ENCODE results near the gene GOLGA8N.
"Not testable (repeated sequence)": the region's sequence is repeated elsewhere in the genome, so short reads cannot be mapped to it uniquely, and the experiment has no call there.

The GOLGA8N gene

DNA sequence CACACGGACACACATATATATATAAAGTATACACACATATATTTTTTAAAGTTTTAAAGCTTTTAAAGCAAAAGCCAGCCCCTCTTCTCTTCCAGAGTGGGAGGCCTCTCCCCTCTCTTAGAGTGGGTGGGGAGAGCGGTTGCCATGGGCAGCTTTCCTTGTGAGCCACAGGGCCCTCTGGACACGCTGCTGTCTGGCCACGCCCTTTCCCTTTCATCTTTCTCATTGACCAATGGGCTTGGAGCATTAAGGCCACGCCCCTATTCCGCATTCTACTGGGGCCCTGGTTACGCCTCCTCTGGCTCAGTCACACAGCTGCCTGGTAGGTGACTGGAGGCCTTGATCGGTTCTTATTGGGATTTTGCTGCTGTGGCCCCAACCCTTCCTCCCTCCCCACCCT lies at the start of gene GOLGA8N:
Gene GOLGA8N, plus strand, starts transcription at position 306 of the 400 bp plus-strand sequence.
- DNase-seq (ENCODE audit: low read depth in 2 of 2) = not testable (repeated sequence)

DNA sequence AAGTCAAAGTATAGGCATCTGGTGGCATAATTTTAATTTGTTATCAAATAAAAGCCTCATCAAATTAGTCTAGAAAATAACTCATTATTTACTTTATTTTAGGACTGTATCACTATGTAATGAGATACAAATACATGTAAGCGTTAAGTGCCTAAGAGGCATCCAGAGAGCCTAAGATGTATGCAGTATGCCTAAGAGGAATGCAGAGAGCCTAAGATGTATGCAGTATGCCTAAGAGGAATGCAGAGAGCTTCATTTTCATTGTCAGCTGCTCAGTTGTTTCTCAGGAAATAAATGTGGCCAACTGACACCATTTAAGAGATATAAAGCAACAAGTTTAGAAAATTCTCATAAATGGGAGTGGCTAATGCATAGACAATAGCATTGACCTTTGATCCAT lies 49.8 kb upstream of the GOLGA8N start:
- not testable (repeated sequence) for DNase-seq (ENCODE audit: low read depth in 2 of 2)

DNA sequence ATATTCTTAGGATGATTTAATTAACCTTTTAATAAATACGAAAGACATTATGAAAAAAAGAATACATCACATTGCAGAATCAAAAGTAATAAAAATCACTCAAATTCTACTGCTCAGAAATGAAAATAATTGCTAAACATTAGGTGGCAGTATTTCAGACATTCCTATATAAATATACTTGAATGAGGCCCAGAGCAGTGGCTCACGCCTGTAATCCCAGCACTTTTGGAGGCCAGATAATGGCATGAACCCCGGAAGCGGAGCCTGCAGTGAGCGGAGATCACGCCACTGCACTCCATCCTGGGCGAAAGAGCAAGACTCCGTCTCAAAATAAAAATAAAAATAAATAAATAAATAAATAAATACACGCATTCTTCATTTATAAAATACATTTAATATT lies 48.1 kb upstream of the GOLGA8N start:
- not testable (repeated sequence) for DNase-seq (ENCODE audit: low read depth in 2 of 2)

DNA sequence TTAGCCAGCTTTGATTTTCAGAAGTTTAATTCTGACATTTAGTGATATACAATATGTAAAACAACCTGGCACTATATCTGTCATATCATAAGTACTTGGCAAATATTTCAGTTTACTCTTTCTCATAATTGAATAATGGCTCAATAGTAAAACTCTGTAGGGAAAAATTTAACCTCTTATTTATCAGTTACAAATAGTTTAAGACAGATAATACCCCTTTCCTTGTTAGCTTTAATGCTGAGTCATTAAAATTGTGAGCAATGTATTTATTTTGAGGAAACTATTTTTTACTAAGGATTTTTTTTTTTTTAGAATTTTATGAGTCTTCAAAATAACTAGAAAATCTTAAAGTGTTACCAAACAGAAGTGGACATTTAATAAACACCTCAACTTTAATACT lies 38.7 kb upstream of the GOLGA8N start:
- DNase-seq (ENCODE audit: low read depth in 2 of 2) = not testable (repeated sequence)

DNA sequence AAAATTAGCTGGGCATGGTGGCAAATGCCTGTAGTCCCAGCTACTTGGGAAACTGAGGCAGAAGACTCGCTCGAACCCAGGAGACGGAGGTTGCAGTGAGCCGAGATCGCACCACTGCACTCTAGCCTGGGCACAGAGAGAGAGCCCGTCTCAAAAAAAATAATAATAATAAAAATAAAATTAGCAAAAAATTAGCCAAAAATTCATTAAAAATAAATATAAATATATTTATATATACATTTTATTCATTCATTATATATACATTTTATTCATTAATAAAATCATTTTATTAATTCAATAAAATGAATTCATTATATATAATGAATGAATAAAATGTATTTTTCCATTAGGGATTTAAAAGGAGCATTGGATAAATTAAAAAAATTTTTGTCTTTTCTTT lies 31.1 kb upstream of the GOLGA8N start:
- DNase-seq (ENCODE audit: low read depth in 2 of 2) = not testable (repeated sequence)

DNA sequence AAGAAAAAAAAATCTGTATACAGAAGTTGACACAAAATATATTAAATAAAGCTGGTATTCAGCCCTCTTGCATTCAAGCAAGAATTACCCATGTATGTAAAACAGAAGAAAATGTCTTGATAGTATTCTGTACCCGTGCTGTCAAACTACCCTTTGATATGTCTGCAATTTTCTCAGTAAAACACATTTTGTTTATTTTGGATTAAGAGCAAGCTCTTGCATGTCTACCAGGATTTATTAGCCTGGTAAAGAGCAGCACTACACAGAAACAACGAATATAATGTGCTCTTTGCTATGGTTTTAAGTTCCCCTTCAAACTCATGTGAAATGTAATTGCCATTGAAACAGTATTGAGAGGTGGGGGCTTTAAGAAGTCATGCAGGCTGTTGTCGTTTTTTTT lies 24.3 kb upstream of the GOLGA8N start:
- DNase-seq (ENCODE audit: low read depth in 2 of 2) = not testable (repeated sequence)

DNA sequence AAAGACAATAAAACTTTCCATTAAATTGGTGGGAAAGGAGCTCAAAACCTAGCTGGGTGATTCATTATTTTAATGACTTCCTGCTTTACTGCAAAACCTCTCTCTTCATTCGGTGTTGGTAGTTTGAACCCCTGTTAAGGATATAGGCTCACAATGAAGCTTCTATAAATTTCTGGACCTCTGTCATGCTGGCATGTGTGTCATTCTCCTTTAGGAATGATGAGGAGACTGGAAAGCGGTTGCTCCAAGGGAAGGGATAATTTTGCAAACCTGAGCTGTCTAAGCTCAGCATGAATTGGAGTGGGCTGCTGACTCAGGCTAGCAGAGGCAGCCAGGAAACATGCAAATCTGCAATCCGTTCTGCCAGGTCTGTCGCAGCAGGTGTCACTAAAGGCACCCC lies 14.8 kb upstream of the GOLGA8N start:
- DNase-seq (ENCODE audit: low read depth in 2 of 2) = not testable (repeated sequence)

DNA sequence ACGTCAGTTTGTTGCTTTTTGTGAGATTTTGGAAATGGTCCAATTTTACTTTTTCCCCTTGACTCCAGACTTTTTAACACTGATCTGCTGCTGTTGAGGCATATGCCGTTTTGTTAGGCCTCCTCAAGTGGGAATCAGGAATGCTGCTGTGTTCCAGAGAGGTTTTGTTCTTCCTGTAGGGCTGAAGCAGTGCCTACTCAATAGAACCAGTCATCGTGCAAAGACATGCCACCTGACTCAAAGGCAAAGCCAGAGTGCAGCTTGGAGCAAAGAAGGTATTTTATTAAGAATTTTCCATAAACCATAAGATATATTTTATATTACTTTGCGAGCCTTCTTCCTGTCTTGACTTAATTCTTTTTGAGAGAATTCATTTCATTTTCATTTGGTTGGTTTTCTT lies 7.4 kb upstream of the GOLGA8N start:
- DNase-seq (ENCODE audit: low read depth in 2 of 2) = not testable (repeated sequence)

DNA sequence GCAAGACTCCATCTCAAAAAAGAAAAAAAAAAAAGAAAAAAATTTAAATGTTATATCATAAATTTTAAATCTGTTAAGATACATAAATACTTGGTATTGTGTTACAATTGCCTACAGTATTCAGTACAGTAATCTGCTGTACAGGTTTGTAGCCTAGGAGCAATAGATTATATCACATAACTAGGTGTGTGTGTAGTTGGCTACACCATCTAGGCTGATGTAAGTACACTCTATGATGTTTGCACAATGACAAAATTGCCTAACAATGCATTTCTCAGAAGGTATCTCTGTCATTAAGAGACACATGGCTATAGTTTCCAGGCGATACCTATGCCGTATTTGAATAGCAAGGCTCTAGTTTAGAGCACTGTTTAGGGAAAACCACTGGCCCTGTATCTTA lies 16.3 kb downstream of the GOLGA8N start:
- DNase-seq (ENCODE audit: low read depth in 2 of 2) = not testable (repeated sequence)

DNA sequence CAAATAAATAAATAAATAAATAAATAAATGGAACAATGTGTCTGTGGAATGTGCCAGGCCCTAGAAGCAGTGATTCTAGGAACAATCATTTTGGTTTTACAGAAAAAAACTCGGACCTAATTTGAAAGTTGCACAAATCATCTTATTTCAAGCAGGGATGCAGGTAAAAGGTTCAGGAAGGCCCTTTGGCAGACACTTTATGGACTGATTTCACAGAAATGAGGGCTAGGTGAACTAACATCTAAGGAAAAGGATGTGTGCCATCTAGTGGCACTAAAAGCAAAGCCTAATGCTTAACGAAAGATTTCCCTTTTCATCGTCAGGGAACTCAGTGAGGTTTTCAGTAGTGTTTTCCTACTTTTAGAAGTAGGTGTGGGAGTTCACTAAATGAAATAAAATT lies 17.5 kb downstream of the GOLGA8N start:
- DNase-seq (ENCODE audit: low read depth in 2 of 2) = not testable (repeated sequence)

DNA sequence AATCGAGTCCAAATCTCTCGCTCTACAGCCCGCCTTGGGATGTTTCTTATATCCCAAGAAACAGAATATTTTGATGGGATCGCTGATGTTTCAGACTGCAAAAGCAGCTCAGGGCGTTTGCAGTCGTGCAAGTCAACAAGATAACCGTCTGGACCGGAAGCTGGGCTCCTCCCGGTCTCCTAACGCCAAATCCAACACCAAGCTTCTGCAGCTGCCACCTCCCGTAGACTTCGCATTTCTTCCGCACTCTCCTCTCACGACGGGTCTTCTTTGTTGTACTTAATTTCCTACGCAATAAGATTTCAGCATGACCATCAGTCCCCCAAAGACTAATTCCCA lies 21.4 kb downstream of the GOLGA8N start:
- DNase-seq (ENCODE audit: low read depth in 2 of 2) = not testable (repeated sequence)

DNA sequence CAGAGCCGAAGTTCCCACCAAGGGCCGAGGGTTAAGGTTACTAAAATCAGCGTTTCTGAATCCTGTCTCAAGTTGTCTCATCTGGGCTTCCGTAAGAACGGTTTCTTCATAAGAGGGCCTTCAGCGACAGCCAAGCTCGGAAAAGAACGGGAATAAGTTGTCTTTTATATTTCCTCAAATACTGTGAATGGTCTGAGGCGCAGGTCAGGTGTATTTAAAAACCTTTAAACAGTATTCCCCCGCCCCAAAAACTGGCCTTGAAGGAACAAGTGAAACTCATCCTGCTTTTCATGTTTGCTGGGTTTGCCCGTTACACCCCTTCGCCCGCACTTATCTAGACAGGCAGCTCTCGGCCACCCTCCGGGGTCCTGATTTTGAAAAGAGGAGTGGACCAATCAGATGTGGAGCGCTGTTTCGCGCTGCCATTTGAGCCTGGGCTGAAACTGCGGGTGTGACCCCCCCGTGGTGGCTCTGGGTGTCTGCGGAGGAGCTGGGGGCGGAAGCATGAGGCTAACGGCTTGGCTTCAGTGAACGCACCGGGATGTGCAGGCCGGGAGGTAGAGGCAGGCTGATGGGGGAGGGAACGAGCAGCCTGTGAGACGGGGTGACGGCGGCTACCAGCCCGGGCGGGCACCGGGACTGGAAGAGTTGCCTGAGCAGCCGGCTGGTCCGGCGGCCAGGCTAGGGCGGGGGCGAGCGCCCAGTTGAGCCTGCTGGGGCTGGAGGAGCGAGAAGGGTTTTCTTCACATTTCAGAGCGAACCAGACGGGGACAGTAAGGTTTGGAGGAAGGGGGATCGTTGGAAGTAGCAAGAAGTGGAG lies 22.0 kb downstream of the GOLGA8N start, which contains the start of gene ARHGAP11A:
Gene ARHGAP11A, plus strand, starts transcription at position 454 of the 820 bp plus-strand sequence. CDS start 708 bp downstream, outside the sequence.
- DNase-seq (ENCODE audit: low read depth in 2 of 2) = peak; percentile 62 to 63

DNA sequence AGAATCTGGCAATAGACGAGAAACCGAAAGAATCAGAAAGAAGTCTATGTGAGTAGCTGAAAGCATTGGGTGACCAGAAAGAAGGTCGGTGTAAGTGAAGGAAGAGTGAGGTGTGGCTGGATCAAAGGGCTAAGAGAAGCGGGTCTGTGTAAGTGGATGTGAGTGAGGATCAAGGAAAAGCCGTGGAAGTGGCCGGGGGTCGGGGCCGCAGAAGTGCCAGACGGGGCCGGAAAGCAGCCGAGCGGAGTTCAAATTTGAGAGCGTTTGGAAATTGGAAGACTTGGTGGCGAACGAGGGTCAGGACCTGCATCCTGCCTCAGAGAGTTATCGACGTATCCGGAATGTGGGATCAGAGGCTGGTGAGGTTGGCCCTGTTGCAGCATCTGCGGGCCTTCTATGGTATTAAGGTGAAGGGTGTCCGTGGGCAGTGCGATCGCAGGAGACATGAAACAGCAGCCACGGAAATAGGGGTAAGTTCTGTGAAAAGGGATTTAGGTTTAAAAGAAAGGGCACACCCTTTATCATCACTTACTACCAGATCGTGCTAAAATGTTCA lies 22.7 kb downstream of the GOLGA8N start:
- not testable (repeated sequence) for DNase-seq (ENCODE audit: low read depth in 2 of 2)

DNA sequence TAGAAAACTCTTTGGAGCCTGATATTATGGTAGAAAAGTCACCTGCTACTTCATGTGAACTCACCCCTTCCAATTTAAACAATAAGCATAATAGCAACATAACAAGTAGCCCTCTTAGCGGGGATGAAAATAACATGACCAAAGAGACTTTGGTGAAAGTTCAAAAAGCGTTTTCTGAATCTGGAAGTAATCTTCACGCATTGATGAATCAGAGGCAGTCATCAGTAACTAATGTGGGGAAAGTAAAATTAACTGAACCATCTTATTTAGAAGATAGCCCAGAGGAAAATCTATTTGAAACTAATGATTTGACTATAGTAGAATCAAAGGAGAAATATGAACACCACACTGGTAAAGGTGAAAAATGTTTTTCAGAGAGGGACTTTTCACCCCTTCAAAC lies 43.2 kb downstream of the GOLGA8N start:
- no peak for DNase-seq (ENCODE audit: low read depth in 2 of 2)

DNA sequence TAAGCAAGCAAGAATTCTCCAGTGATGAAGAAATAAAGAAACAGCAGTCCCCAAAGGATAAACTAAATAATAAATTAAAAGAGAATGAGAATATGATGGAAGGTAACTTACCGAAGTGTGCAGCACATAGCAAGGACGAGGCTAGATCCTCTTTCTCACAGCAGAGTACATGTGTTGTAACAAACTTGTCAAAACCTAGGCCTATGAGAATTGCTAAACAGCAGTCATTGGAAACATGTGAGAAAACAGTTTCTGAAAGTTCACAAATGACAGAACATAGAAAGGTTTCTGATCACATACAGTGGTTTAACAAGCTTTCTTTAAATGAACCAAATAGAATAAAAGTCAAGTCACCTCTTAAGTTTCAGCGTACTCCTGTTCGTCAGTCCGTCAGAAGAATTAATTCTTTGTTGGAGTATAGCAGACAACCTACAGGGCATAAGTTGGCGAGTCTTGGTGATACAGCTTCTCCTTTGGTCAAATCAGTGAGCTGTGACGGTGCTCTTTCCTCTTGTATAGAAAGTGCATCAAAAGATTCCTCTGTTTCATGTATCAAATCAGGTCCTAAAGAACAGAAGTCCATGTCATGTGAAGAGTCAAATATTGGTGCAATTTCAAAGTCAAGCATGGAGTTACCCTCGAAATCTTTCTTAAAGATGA lies 43.8 kb downstream of the GOLGA8N start:
- no peak for DNase-seq (ENCODE audit: low read depth in 2 of 2)

DNA sequence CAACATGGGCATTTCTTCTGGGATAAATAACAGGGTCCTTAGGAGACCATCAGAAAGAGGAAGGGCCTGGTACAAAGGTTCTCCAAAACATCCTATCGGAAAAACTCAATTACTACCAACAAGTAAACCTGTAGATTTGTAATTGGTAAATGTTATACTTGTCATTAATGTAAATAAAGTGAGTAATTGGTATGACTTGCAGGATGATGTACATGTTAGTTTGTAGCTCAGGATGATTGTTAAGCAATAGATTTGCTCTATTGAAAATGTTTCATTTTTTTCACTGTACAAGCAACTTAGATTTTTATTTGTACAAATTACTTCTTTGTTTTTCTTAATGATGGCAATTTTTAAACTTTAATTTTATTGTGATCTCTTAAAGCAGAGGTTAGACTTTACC lies 44.4 kb downstream of the GOLGA8N start:
- no peak for DNase-seq (ENCODE audit: low read depth in 2 of 2)

DNA sequence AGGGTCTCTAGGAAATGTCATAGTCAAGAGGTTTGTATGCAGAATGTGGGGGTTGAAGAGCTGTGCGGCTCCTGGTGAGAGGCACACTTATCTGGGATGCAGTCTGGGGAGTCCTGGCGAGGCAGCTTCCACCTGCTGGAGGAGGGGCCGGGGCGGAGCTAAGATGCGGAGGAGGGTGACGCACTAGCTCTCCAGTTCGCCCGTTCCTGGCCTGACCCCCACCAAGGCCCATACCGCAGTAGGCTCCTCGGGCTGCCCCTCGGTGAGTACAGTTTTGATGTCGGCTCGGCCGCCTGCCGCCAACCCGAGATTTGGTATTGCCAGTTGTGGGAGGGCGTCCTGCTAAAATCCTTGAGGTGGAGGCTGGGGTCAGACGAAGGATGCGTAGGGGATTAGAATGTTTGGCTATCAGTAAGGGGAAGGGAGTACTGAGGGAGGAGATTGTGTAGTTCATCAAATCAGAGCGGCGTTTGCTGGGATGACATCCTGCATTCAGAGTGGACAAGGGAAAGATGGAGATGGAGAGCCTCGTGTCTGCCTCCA lies 48.3 kb downstream of the GOLGA8N start, which contains the start of gene SCG5:
Gene SCG5, plus strand, starts transcription at position 194 of the 543 bp plus-strand sequence. CDS start 1,883 bp downstream, outside the sequence.
- no peak for DNase-seq (ENCODE audit: low read depth in 2 of 2)

DNA sequence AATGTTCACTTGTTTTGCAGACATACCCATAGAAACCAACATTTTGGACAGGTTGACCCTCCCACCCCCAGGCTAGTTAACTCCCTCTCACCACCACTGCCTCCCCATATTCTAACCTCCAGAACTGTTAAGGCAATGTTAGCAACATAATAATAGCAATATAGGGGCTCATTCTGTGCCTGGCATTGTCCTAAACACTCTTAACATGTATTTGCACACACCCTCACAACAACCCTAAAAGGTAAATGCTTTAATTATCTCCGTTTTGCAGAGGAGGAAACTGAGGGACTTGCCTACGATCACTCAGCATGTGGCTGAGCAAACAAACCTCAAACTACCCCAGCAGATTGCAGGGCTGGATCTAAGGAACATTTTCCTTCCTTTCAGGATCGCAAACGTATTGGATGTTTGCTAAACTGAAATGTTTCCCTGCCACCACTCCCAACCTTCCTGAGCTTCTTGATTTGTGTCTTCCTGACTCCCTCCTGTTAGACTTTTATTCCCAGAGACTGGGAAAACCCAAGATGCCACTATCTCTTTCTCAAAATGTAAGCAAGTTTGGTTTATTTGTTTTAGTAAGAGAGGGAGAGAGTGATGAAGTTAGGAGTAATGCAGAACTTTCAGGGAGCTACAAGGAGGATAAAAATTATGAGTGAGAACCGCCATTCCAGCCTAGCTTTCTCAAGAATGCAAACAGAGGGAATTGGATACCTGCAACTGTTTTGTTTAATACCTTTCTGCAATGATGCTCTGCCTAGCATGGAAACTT lies 49.6 kb downstream of the GOLGA8N start:
- DNase-seq (ENCODE audit: low read depth in 2 of 2) = no peak

DNA sequence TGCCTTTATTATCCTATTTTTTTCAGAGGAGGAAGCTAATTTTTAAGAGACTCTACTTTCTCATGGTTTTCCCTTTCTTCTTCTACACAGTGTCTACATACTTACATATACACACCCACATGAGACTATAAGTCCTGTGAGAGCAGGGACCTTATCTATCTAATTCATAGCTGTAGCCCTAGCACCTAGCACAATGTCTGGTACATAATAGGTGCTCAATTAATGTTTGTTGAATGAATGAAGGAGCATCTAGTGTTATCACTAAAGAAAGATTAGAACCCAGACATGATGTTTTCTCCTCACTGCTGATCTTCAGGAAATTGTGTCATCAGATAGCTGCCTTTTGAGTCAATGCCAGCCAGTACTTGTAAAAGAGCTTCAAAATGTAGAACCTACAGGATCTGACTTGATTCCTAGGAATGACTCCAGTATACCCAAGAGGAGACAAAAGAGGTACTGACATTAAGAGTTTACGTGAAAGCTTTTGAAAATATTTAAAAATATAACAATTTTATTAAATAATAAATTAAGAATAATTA lies 50.7 kb downstream of the GOLGA8N start:
- no peak for DNase-seq (ENCODE audit: low read depth in 2 of 2)

DNA sequence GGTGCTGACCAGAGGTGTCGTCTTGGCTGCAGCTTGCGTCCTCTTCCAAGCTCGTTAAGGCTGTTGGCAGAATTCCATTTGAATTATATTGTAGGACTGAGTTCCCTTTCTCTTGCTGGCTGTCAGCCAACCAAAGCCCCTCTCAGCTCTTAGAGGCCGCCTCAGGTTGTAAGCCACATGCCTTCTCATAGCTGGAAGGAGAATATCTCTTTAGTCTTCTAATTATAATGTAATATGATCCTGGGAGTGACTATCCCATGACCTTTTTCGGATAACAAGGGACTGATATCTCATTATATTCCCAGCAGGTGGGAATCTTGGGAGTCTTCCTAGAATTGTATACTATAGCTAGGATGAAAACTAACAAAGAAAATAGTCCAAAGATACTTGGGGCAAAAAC lies 53.0 kb downstream of the GOLGA8N start:
- DNase-seq (ENCODE audit: low read depth in 2 of 2) = no peak

DNA sequence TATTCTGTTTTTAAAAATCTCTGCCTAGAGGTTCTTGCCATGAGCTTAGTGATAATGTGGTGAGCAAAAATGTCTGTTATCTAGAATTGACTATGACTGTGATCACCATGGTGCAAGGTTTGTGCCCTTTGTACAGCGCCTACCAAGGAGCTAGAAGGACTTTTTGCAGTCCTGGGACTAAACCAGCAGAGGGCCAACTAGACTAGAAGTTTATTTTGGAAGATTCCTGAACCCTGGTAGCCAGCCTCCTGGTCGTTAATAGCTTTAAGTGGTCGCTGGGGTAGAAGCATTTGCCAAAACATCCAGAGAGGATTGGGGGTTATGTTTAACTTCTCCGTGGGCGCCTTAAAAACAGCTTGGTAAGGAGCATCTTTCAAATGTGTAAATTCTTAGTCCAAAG lies 56.1 kb downstream of the GOLGA8N start:
- DNase-seq (ENCODE audit: low read depth in 2 of 2) = no peak
